ENCODE data around the gene TENT4A.
"Not testable (repeated sequence)": the region's sequence is repeated elsewhere in the genome, so short reads cannot be mapped to it uniquely, and the experiment has no call there.

The TENT4A gene

DNA sequence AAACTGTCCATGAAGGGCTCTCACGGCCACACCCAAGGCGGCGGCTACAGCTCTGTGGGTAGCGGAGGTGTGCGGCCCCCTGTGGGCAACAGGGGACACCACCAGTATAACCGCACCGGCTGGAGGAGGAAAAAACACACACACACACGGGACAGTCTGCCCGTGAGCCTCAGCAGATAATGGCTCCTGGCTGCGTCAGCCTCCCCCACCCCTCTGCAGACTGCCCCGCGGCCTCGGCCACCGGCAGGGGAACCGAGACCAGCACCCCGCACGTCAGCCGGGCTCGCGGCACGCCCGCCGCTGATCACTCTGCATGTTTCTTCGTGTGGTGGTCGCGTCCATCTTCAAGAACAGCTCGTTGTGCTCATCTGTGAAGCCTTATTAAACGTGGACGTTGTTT lies 41.5 kb downstream of the TENT4A start:
- DNase-seq, result no peak

- DNase-seq, result no peak
These were observed 42.3 kb downstream of the TENT4A start for GRCh38 chr5:6755519-6755918.

- DNase-seq, result no peak
These were observed 42.7 kb downstream of the TENT4A start for GRCh38 chr5:6755941-6756340.

DNA sequence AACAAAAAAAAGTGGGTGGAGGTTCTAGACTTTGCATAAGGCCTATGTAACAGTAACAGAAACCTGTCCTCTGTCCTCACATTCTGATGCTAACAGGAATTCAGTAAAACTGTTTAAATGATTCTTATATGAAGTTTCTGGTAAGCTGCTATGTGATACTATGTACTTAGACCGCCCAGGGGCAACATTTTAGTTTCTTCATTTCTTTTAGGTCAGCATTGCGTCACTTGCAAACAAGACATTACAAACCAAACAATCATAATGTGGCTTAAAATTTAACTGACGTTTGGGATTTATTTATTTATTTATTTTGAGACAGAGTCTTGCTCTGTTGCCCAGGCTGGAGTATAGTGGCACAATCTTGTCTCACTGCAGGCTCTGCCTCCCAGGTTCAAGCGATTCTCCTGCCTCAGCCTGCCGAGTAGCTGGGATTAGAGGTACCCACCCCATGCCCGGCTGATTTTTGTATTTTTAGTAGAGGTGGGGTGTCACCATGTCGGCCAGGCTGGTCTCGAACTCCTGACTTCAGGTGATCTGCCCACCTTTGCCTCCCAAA lies 44.3 kb downstream of the TENT4A start:
- no peak for DNase-seq

- no peak for DNase-seq
These were observed 45.0 kb downstream of the TENT4A start for GRCh38 chr5:6758236-6758635.

GRCh38 chr5:6758706-6759105 lies 45.5 kb downstream of the TENT4A start:
- no peak for DNase-seq

GRCh38 chr5:6759401-6759800 lies 46.2 kb downstream of the TENT4A start:
- no peak for DNase-seq

- no peak for DNase-seq
These were observed 46.8 kb downstream of the TENT4A start for GRCh38 chr5:6759983-6760382.

- no peak for DNase-seq
These were observed 47.5 kb downstream of the TENT4A start for GRCh38 chr5:6760686-6761085.

DNA sequence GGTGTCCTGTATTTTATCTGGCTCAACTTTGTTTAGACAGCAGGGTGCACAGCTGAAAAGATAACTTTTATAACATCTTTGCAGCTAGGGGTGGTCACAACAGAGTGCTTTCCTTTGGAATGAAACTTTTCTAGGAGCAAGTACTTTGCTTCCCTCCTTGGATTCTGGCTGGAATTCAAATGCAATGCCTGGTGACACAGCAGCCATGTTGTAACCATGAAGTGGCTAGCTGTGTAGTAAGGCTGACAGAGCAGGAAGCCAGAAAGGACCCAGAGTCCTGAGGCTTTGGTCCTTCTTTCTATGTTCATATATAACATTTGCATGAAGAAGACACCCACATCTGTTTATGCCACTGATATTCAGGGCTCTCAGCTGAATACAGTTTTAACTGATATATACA lies 48.1 kb downstream of the TENT4A start:
- no peak for DNase-seq

DNA sequence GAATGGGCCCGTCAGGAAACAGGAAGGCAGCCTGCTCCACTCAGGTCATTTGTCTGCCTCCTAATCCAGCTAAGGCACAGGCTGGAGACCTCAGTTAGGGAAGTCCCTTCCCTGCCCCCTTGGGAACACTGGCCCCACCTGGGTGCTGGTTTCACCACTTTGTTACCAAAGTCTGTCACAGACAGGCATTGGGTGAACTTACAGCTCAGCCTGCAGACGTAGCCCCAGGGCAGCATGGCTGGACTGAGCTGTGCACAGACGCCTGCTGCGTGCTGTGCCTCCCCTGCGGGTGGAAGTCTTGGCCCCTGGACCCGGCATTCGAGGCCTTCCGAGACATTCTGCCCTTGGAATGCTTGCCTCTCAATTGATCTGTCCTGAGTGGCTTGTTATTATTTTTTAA lies 48.9 kb downstream of the TENT4A start:
- DNase-seq, result no peak

DNA sequence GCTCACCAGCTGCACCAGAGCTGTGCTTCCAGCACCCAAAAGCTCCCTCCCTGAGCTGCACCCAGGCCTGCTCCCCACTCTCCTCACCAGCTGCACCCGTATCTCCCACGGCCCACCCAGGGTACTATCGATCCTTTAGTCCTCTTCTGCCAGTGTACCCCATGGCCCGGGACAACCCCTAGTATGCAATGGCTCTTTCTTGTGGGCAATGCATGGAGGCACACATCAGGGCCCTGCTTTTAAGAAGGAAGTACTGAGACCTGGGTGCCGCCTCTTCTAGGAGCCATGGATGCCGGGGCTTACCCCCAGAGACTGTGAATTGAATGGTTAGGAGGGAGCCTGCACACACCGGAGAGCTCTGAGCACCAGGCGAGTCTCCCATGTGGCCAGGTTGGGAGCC lies 49.5 kb downstream of the TENT4A start:
- no peak for DNase-seq

DNA sequence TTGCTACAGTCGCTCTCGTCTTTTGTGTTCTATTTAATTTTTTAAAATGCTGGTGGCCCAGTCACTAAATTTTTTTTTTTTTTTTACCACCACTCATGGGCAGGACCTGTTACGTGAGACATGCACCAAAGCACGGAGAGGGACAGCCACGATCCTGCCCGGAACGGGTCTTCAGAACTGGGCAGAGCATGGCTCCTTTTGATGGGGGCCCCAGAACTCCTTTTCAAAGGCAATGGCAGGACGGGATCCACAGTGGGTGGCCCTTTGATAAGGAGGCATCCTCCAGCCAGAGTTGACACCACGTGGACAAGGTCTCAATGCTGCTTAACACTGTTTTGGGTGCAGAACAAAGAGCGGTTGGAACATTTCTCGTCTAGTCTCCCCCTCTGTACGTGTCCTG lies 50.0 kb downstream of the TENT4A start:
- DNase-seq, result no peak

DNA sequence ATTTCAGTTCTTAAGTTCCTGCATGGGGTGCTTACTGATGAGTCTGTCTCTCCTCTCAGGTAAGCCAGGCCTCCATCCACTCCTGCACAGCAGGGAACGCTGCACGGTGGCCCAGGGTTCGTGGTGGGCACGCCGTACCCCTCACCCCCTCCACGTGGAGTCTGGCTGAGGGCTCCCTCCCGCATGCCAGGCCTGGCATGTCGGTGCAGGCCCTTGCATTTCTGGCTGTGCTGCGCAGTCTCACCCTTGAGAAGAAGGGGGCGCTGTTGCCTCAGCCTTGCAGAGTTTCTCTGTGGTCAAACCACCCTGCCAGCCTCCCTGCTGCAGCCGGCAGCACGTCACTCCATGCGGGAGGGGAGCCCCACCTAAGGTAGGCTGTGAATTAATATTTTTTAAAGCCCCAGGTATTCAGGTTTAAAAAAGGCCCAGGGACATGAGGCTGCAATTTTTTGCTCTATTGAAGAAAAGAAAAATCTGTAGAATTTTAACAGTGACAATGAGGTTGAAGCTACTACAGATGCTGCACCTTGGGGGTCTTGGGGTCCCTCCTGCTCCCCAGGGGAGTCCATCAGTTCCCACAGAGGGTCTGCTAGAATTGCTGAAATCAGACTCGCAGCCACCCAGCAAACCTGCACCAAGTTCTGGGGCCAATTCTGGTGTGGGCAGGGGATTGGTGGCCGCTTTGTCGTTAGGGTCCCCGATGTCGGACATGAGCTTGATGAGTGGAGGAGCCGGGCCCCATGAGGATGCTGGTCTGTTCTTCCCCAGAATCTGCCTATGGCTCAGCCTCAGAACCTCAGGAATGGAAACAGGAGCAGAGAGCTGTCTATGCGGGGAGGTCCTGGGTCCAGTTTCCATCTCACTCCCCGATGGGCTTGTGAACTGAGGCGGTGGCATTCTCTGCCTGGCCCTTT lies 52.6 kb downstream of the TENT4A start:
- peak; percentile 28 for DNase-seq

DNA sequence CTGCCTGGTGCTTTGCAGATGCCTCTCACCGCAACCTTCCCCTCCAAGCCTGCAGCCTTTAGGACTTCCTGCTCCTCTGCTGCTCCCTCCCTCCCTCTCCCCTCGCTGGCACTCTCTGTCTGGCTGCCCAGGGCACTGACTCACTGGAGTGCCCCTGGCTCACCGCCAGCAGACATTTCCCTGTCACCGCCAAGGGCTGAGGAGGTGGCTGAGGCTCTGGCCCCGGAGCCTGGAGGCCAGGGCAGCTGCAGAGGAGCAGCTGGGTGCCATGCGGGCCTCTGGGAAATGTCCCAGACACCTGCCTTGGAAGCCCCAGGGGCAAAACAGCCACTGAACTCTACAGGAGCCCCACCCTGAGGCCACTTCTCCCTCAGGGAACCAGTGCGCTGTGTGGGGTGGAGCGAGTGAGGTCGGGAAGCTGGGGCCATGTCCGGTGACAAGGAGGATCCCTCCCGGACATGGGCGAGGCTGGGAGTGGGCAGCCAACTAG lies 53.4 kb downstream of the TENT4A start:
- DNase-seq, result peak; percentile 92

GRCh38 chr5:6767481-6768063 lies 54.3 kb downstream of the TENT4A start:
- no peak for DNase-seq

DNA sequence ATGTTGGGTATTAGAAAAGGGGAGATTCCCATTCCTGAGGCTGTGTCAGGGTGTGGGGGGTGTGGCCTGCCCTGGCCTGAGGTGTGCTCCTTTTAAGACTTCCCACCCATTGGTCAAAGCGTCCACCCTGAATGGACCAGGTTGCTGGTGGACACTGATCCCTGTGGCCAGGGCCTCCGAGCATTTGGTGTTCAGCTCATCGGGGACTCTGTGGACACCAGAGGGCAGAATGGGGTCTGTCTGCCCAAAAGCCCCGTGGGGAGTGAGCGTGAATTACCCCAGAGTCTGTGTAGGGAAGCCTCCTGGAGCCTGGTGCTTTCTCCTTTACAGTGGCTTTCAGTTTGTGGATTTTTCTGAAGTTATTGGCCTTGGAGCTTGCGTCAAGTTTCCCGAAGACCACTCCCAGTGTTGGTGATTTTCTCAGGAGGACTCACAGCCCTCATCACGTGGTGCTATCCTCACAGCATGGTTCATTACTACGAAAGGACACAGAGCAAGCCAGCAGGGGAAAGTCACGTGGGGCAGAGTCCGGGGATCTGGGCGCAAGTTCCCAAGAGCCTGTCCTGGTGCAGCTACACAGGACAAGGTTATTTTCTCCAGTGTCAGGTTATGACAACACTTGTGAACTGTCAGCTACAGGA lies 55.5 kb downstream of the TENT4A start:
- DNase-seq, result no peak

DNA sequence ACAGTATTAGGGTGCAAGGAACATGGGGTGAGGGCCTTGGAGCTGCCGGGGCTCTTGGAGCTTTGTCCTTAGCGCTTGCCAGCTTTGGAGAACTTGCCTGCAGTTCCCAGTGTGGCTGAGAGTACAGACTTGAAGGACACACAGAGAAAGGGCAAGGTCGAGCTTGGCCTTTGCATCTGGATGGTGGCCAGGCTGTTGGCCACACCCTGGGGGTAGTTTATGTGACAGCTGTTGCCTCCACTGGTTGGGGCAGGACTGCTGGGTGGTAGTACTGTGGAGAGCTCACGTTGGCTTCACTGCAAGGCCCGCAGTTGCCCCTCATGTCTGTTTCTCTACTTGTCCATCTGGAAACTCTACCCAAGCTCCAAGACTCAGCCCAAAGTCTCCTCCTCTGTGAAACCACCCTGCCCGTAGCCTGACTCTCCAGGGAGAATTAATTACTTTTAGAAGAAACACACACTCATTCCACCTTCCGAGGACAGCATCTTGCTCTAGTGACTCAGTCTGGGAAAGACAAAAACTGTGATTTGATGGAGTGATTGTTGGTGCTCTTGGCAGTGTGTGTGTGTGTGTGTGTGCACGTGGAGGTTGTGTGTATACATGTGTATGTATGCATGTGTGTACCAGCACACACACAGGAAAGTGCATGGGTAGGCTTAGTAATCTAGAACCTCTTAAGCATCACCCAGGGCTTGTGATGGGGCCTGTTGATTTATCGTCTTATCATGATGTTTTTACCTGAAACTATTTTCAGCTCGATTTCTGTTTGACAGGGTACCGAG lies 57.8 kb downstream of the TENT4A start:
- DNase-seq, result no peak

DNA sequence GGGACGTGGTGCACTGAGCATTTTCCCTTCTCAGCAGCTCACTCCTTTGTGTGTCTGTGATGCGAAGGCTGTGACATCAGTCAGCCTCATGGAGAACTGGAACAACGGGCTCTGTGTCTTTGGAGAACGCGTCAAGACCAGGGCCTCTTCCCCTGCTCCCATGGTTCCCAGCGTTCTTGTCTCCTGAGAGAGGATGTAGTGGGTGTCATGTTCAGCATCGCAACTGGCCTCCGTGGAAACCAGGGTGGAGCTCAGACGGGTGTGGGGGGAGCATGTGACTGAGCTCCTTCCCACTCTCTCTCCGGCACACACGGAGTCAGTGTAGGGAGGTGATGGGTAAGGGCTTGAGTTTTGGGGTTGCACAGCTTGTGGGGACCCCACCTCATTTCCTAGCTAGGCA lies 59.7 kb downstream of the TENT4A start:
- DNase-seq, result no peak

DNA sequence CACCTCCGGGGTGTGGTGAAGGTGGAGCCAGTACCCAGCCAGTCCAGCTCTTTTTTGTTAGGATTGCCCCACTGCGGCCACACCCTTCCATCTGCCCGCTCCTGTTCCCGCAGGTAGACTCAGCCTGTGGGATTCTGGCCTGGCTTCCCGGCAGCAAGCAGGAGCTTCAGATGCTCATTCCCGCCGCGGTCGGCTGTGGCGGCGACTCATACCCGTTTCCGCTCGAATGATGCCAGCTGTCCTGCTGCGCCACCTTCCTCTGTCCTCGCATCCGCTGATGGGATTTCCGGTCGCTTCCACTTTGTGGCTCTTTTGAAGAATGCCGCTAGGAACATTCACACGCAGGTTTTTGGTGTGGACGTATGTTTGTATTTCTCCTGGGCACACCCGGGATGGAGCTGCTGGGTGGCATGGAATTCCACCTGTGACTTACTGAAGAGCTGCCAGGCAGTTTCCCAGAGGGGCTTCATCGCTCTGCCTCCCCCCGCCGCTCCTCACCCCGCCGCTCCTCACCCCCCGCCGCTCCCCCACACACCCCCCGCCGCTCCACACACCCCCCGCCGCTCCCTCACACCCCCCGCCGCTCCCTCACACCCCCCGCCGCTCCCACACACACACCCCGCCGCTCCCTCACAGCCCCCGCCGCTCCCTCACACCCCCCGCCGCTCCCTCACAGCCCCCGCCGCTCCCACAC lies 60.3 kb downstream of the TENT4A start:
- DNase-seq, result peak; percentile 68

DNA sequence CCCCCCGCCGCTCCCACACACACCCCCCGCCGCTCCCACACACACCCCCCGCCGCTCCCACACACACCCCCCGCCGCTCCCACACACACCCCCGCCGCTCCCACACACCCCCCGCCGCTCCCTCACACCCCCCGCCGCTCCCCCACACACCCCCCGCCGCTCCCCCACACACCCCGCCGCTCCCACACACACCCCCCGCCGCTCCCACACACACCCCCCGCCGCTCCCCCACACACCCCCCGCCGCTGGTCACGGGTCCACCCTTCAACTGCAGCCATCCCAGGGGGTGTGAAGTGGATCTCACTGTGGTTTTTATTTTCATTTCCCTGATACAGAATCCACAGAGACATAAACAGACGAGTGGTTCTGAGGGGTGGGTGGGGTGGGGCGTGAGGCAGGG lies 61.0 kb downstream of the TENT4A start:
- not testable (repeated sequence) for DNase-seq

DNA sequence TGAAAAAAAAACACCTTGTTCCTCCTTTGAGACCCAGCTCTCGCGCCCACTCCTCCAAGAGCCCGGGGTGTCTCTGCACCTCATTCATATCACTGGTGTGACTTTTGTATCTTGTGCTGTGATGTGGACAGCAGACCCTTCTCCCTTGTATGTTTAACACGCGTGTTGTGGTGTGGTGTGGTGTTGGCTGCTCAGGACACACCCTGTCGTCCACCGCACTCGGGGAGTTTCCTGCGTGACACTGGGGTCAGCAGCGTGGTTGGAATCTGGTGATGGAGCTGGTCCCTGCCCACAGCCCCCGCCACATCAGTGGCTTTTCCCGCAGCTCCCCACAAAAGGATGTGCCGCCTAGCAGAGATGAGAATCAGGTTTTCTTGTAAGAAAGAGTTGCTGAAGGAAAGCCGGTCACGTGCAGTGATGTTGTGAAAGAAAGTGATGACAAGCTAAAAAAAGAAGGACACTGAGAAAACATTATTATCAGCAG lies 61.5 kb downstream of the TENT4A start:
- no peak for DNase-seq

All from NCI-H1417 treated with DMSO at 0.1 percent for 48 hours (cell line).